GM06990 (cell line): ENCODE data around the gene PRKCA.

Experiments used
- DNase-seq: peaks from one replicate; pipeline ENCODE4 v3.0.0-alpha.2; 2011; ENCODE audit not compliant: insufficient read length; ENCODE audit errors: extremely low read depth
- H3K27me3 ChIP-seq: replicated peaks from 2 replicates; pipeline ENCODE4 v1.6.0; 2011; ENCODE audit warnings: low read length; ENCODE audit not compliant: control insufficient read depth, insufficient read depth
- H3K36me3 ChIP-seq: 2 replicates; pipeline ENCODE4 v1.5.1; 2011; ENCODE audit warnings: low read length; ENCODE audit not compliant: control insufficient read depth, insufficient read depth
- H3K4me3 ChIP-seq: replicated peaks from 2 replicates; pipeline ENCODE4 v1.5.1; 2011; ENCODE audit warnings: low read depth, mild to moderate bottlenecking, control low read depth, low read length
- TF ChIP-seq, protein P1 (sequence below): IDR thresholded peaks from 2 replicates; pipeline ENCODE4 v1.5.1; 2011; ENCODE audit warnings: low read length, control low read depth, mild to moderate bottlenecking, inconsistent platforms; ENCODE audit not compliant: insufficient read depth, poor library complexity, severe bottlenecking

The PRKCA gene

DNA sequence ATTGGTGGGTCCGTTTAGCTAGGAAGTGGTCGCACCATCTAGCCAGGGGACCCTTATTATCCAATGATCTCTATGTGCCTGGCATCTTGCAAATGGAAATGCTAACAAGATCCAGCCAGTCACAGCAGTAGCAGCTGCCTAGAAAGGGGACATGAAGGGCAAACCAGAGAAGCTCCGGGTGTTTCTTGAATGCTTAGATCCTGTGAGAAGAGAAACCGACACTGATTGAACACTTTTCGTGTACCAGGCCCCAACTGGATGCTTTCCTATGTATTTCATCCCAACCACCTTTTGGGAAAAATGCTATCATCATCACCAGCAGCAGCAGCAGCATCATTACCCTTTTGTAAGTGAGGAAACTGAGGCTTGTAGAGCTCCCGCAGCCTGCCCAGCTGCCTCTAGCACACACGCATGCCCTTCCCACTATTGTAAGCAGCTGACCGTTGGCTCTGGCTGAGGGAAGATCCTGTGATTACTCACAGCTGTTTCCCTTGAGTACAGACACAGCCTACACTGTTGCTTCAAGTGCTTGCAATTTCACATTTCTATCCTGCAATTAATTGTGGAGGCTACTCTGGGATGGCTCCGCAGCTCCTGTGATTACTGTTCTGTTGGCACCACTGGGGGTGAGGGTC is 351.8 kb downstream of the PRKCA start:
- DNase-seq = no peak
- no peak overlapping the region for H3K4me3 ChIP-seq
- TF ChIP-seq, protein P1, sequence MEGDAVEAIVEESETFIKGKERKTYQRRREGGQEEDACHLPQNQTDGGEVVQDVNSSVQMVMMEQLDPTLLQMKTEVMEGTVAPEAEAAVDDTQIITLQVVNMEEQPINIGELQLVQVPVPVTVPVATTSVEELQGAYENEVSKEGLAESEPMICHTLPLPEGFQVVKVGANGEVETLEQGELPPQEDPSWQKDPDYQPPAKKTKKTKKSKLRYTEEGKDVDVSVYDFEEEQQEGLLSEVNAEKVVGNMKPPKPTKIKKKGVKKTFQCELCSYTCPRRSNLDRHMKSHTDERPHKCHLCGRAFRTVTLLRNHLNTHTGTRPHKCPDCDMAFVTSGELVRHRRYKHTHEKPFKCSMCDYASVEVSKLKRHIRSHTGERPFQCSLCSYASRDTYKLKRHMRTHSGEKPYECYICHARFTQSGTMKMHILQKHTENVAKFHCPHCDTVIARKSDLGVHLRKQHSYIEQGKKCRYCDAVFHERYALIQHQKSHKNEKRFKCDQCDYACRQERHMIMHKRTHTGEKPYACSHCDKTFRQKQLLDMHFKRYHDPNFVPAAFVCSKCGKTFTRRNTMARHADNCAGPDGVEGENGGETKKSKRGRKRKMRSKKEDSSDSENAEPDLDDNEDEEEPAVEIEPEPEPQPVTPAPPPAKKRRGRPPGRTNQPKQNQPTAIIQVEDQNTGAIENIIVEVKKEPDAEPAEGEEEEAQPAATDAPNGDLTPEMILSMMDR = no peak

DNA sequence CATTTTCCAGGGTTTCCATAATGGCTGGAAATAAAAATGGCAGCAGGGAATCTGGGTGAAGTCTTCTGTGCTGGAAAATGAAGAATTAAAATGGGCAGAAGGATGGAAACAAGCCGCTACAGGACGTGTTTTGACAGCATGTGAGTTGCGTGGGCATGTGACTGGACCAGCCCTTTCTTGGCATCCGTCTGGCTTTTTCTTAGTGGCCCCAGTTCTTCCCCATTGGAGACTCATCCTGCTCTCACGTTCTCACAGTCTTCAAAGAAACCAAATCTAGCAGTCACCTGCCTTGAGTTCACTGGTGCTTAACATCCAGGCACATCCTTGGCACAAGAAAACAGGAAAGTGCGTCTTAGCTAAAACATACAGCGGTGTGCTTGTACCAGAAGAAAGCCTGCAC is 352.4 kb downstream of the PRKCA start:
- Histone ChIP-seq H3K36me3 (no peaks in the 10 kb centered on the region), H3K27me3 (peaks cover 2% of the 10 kb centered on the region; the same call in 1 of the 2 replicates), H3K4me3 (no peak overlapping the region)
- DNase-seq = no peak
- TF ChIP-seq, protein P1 = no peak

More for the DNA sequence above, 351.8 kb downstream of the PRKCA start:
- Histone ChIP-seq H3K36me3 (no peaks in the 10 kb centered on the region), H3K27me3 (peaks cover 2% of the 10 kb centered on the region; the same call in 1 of the 2 replicates)

DNA sequence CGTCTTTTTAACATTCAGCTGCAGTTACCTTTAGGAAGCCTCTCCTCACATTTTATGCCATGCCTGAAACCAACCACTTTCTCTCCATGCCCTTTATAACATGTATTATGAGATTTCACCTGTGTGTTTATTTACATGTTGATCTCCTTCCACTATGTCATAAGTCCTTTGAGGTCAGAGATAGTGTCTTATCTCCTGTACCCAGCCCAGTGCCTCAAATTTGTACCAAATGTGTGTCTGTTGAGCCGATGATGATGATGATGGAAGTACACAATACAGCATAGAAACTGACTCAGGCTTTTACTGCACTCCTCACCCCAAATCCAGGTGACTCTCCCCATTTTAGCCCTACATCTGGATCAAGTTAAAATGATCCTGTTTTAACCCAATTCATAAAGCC is 353.0 kb downstream of the PRKCA start:
- no peaks in the 10 kb centered on the region for H3K36me3 ChIP-seq
- peaks cover 2% of the 10 kb centered on the region; the same call in 1 of the 2 replicates for H3K27me3 ChIP-seq
- no peak for DNase-seq
- H3K4me3 ChIP-seq = no peak overlapping the region
- TF ChIP-seq, protein P1 = no peak

DNA sequence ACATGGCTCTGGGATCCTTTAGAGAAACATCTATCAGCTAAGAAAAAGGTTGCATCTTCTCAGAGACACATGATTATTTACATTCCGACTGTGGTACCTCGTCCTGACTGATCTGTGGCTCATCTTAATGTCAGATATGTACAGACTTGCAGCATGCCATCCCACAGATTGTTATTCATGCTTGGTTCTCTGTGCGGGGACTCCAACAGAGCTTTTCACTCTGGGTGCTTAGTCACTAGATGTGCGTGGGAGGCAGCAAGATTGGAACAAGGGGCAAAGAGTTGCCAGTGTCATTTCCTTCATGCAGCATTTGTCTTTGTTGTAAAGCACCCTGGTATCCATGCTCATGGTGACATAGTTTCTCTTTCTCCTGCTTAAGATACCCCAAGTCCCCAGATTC is 353.4 kb downstream of the PRKCA start:
- Histone ChIP-seq H3K4me3 (no peak overlapping the region), H3K36me3 (no peaks in the 10 kb centered on the region), H3K27me3 (peaks cover 2% of the 10 kb centered on the region; the same call in 1 of the 2 replicates)
- TF ChIP-seq, protein P1 = no peak
- no peak for DNase-seq

DNA sequence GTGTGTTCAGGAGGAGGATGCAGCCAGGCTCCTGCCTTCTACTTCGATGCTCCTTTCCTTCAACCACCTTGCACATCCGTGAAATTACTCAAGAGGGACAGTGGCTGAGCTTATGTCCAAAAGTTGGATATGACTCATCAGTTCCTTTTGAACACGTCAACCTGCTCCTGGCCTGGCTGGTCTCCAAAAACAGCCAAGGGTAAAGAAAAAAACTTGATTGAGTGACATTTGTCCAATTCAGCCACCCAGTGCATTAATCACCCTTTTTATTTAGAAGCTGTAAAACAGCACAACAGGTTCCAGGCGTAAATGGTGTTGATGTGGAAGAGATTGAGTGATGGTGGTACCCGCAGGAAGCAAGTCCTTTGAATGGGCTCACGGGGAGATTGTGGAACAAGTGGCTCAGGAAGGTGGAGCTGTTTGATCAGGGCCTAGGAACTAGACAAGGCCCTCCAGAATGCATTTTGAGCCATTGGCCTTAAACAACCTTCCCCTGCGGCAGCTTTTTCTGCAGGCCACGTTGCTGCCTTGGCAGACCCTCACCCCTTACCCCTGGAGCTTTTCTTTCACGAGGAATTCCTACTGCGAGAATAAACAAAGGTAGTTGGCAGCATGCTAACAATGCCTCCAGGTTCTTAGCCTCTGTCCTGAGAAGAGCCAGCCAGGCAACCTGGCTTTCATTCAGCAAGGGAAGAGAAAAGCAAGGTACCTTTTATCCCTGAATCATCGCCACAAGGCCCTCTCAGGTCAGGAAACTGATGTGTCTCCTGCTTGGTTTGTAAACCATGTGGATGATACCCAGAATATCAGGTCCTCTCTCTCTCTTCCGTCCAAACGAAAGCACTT is 359.2 kb downstream of the PRKCA start:
- peak; percentile 35 for DNase-seq
- Histone ChIP-seq H3K27me3 (no peaks in the 10 kb centered on the region), H3K36me3 (no peaks in the 10 kb centered on the region), H3K4me3 (no peak overlapping the region)
- TF ChIP-seq, protein P1 = no peak
